Esophagus squamous epithelium (tissue), 5 donors: ENCODE data around the gene PILRA. TPM values are rescaled to one million over a fixed set of nuclear protein-coding genes. Genes with fewer than 3 reads are reported as not detected.

ENCODE experiments used
- DNase-seq: peaks from one replicate; lab custom pipeline; 2025; lab: John Stamatoyannopoulos, UW
- H3K27ac ChIP-seq, 4 donors: fragments of 200-600 bp; sonication (generic); one replicate each; pipeline ENCODE4 v1.5.1; 2016 to 2019; ENCODE audit warnings: mild to moderate bottlenecking in 1 of 4
- H3K27me3 ChIP-seq, 4 donors: fragments of 200-600 bp; sonication (generic); 1 replicate in 3 of 4; 2 replicates in 1 of 4; pipeline versions ENCODE4 v1.5.1 to v1.6.0; 2017 to 2021; ENCODE audit warnings: antibody characterized with exemption in 1 of 4
- H3K36me3 ChIP-seq, 3 donors: fragments of 200-600 bp; sonication (generic); one replicate each; pipeline ENCODE4 v1.5.1; 2016 to 2019
- H3K4me1 ChIP-seq, 3 donors: fragments of 200-600 bp; sonication (generic); one replicate each; pipeline ENCODE4 v1.5.1; 2017 to 2019
- H3K4me3 ChIP-seq, 4 donors: fragments of 200-600 bp; sonication (generic); 1 replicate in 3 of 4; 2 replicates in 1 of 4; pipeline ENCODE4 v1.5.1; 2016 to 2019; ENCODE audit warnings: mild to moderate bottlenecking in 2 of 4, moderate library complexity in 1 of 4
- H3K9me3 ChIP-seq, 3 donors: fragments of 200-600 bp; sonication (generic); one replicate each; pipeline ENCODE4 v1.5.1; 2016 to 2019
- CTCF ChIP-seq, 6 experiments: fragments of 450-650 bp in 4 of 6; fragments of 200-600 bp in 2 of 6; sonication (generic) in 2 of 6; IDR thresholded peaks; one replicate each; pipeline ENCODE4 v1.5.1; 2016 to 2019; ENCODE audit warnings: antibody characterized with exemption in 6 of 6, mild to moderate bottlenecking in 4 of 6, moderate library complexity in 4 of 6
- POLR2A ChIP-seq, 4 donors: fragments of 450-650 bp; IDR thresholded peaks; one replicate each; pipeline ENCODE4 v1.6.1; 2017; ENCODE audit warnings: antibody characterized with exemption in 4 of 4, mild to moderate bottlenecking in 4 of 4, moderate library complexity in 3 of 4
- WGBS, 2 donors: methylation state at CpG; one replicate each; pipeline ENCODE4 v1.1.5; 2018; 5-methylcytosine and 5-hydroxymethylcytosine counted together
- intact Hi-C: fragments of 100-400 bp; cut with DNase I; formaldehyde crosslinking; loops from one replicate; pipeline ENCODE4 v1.15.0; 2022
- total RNA-seq, 4 donors: library from RNA; depleted of rRNA; stranded (reverse); fragments of >200 nt; gene quantifications; one replicate each; pipeline ENCODE4 v1.1.0, GENCODE V29; 2016
- donor health status: DM: yes; HTN: yes; CAD: no.

Gene PILRA
- total RNA-seq, 4 donors from 2014 or later = 0.61 to 5.0 (median 1.1) TPM

DNA sequence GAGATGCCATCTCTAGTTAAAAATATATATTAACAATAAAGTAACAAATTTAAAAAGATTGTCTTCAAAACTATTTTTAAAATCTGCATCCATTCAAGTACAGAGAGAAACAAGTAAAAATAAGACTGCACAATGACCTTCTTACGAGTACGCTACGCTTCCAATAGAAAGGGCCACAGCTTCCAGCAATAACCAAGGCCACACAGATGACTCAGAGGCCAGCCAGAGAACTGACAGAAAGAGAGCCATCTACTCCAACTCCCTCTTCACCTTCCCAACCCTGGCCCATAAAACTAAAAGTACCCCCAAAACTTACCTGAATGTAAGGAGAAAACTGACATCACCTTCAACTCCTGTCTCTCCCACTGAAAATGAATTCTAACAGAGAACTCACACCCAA is 26.8 kb downstream of the PILRA start:
- no peak for TF ChIP-seq POLR2A (IDR thresholded peaks at IDR 0.05)
- H3K27ac ChIP-seq = no peak overlapping the region
- no peaks in the 10 kb centered on the region for H3K27me3 ChIP-seq
- H3K9me3 ChIP-seq = no peaks in the 10 kb centered on the region
- peaks cover 0 to 4% (median 0%) of the 10 kb centered on the region in 3 donors for H3K4me1 ChIP-seq
- no peak for DNase-seq
- no peak overlapping the region for H3K4me3 ChIP-seq
- H3K36me3 ChIP-seq = no peaks in the 10 kb centered on the region
- WGBS, 2 donors = 97% methylated on average over 3 of the region's 3 CpGs
- intact Hi-C loops = no loop called here

- WGBS, 2 donors = 86 to 100% methylated on average over 2 to 10 of the region's 11 CpGs
- H3K36me3 ChIP-seq = no peaks in the 10 kb centered on the region
- intact Hi-C loops = no loop called here
- DNase-seq = no peak
- no peak overlapping the region for H3K4me3 ChIP-seq
- H3K9me3 ChIP-seq = no peaks in the 10 kb centered on the region
- H3K27me3 ChIP-seq = no peaks in the 10 kb centered on the region
- peaks cover 0 to 4% (median 0%) of the 10 kb centered on the region in 3 donors for H3K4me1 ChIP-seq
- no peak overlapping the region for H3K27ac ChIP-seq
- no peak for TF ChIP-seq POLR2A (IDR thresholded peaks at IDR 0.05)
- no peak for TF ChIP-seq CTCF (IDR thresholded peaks at IDR 0.05)
Measured at GRCh38 chr7:100400656-100401055, 27.4 kb downstream of the PILRA start.

DNA sequence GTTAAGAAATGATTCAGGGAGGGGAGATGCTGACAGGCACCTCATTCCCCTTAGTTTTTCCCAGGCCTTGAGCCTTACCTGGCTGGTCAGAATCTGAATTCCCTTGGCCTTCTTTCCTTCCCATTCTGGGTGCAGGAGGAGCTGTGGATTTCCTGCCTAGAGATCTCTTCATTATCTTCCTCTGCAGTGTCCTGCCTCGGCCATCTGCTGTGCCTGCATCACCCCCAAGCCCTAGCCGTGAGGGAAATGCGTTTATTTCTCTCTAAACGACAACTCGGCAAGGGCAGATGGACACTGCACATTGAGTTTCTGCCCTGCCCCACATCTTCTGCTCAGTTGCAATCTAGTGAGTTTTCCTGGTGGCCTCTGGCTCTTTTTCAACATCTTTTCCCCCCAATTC is 28.5 kb downstream of the PILRA start:
- Histone ChIP-seq H3K9me3 (no peaks in the 10 kb centered on the region), H3K27me3 (no peaks in the 10 kb centered on the region), H3K4me1 (peaks cover 0 to 6% (median 0%) of the 10 kb centered on the region in 3 donors), H3K27ac (no peak overlapping the region), H3K4me3 (no peak overlapping the region), H3K36me3 (no peaks in the 10 kb centered on the region)
- 66 to 72% methylated on average over 5 of the region's 5 CpGs for WGBS, 2 donors
- no peak for DNase-seq
- intact Hi-C loops = no loop called here
- no peak for TF ChIP-seq POLR2A (IDR thresholded peaks at IDR 0.05)
- TF ChIP-seq CTCF (IDR thresholded peaks at IDR 0.05) = no peak

GRCh38 chr7:100402241-100402640 is 29.0 kb downstream of the PILRA start:
- 100% methylated on average over 2 of the region's 2 CpGs for WGBS, 2 donors
- Histone ChIP-seq H3K4me3 (no peak overlapping the region), H3K9me3 (no peaks in the 10 kb centered on the region), H3K27ac (no peak overlapping the region), H3K27me3 (no peaks in the 10 kb centered on the region), H3K4me1 (peaks cover 0 to 7% (median 0%) of the 10 kb centered on the region in 3 donors), H3K36me3 (no peaks in the 10 kb centered on the region)
- DNase-seq = no peak
- TF ChIP-seq POLR2A (IDR thresholded peaks at IDR 0.05) (no peak), CTCF (IDR thresholded peaks at IDR 0.05) (no peak)
- intact Hi-C loops = no loop called here

DNA sequence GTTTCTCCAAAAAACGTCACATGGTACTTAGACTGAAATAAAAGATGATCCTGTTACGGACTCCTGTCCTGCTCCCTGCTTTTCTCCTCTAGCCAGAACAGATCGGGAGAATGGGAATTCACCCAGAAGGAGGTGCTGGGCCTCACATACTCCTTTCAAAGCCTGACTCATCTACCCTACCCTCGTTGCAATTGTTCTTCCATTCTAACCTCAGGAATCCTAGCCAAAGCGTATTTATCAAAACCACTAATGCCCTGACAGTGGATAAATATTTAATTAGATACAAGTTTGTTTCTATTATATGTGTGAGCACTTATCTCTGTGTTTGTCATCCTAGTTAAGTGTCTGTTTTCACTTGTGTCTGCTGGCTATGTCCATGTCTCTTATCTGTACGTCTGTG is 33.5 kb downstream of the PILRA start:
- WGBS, 2 donors = 36 to 43% methylated on average over 6 of the region's 6 CpGs
- Histone ChIP-seq H3K36me3 (no peaks in the 10 kb centered on the region), H3K4me3 (no peak overlapping the region), H3K27me3 (no peaks in the 10 kb centered on the region), H3K27ac (no peak overlapping the region), H3K4me1 (peaks cover 0 to 8% (median 0%) of the 10 kb centered on the region in 3 donors), H3K9me3 (no peaks in the 10 kb centered on the region)
- no peak for DNase-seq
- intact Hi-C loops = no loop called here
- no peak for TF ChIP-seq CTCF (IDR thresholded peaks at IDR 0.05)
- TF ChIP-seq POLR2A (IDR thresholded peaks at IDR 0.05) = no peak
